Measurements from ENCODE around the gene CCT7.

CCT7 gene

DNA sequence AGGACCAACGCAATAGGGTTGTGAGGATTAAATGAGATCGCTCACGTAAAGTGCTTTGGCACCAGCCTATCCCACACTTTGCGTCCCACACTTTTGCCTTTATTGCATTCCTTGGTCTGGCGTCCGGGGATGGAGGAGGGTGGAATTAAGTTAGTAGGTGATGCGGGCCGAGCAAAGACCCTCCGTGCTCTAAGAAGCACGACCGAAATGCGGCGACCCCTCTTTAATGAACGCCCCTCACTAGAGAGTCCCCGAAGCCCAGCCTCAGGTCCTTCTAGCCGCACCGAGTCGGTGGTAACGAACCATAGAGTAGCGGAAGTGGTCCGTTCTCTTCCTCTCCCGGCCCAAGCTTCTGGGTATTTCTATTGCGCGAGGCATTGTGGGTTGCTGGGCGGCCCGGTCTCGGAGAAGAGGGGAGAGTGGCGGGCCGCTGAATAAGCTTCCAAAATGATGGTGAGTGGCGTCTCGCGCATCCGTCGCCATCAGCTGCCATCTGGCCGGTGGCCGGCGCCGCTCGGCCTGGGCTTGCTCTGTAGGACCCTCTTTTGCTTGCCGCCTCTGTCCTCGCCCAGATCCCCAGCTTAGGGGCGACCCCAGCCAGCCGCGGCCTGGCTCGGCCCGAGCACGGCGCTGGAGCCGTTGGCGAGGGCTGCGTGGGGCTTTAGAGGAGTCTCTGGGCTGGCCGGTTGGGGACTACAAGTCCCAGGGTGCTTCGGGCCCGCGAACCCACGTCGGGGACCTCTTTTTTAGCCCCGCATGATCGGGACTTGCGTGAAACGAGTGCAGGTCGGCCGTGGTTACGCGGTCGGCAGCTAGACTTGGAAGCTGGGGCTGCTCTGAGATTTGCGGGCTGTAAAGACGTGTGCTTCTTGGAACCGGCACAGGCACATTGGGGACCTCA is at the start of gene CCT7 (continued):
- TF ChIP-seq, protein P1, sequence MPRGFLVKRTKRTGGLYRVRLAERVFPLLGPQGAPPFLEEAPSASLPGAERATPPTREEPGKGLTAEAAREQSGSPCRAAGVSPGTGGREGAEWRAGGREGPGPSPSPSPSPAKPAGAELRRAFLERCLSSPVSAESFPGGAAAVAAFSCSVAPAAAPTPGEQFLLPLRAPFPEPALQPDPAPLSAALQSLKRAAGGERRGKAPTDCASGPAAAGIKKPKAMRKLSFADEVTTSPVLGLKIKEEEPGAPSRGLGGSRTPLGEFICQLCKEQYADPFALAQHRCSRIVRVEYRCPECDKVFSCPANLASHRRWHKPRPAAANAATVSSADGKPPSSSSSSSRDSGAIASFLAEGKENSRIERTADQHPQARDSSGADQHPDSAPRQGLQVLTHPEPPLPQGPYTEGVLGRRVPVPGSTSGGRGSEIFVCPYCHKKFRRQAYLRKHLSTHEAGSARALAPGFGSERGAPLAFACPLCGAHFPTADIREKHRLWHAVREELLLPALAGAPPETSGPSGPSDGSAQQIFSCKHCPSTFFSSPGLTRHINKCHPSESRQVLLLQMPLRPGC (tag by site-specific recombination; IDR thresholded peaks at IDR 0.05) = peak; percentile 25; the same call in 1 of the 2 replicates
- TF ChIP-seq ZNF394 (tag by site-specific recombination; IDR thresholded peaks at IDR 0.05; ENCODE audit: borderline replicate concordance) (peak; percentile 63), ZNF843 (tag by site-specific recombination; IDR thresholded peaks at IDR 0.05) (no peak), ZNF791 (tag by site-specific recombination; IDR thresholded peaks at IDR 0.05) (0 out of 2 replicates have a peak, but pooled peaks have one; percentile 8), ZNF658 (tag by site-specific recombination; IDR thresholded peaks at IDR 0.05) (no peak), ZNF138 (tag by site-specific recombination; IDR thresholded peaks at IDR 0.05; ENCODE audit: borderline replicate concordance) (no peak), ZNF10 (tag by site-specific recombination; IDR thresholded peaks at IDR 0.05) (no peak; the same call in 1 of the 2 replicates), ZNF514 (tag by site-specific recombination; IDR thresholded peaks at IDR 0.05) (no peak), GLIS1 (tag by site-specific recombination; IDR thresholded peaks at IDR 0.05) (no peak), GLIS2 (tag by site-specific recombination; IDR thresholded peaks at IDR 0.05) (no peak), KLF16 (tag by site-specific recombination; IDR thresholded peaks at IDR 0.05) (peak; percentile 85), ZNF311 (tag by site-specific recombination; IDR thresholded peaks at IDR 0.05; ENCODE audit: borderline replicate concordance) (no peak), REPIN1 (tag by site-specific recombination; IDR thresholded peaks at IDR 0.05; ENCODE audit: low read depth) (0 out of 2 replicates have a peak, but pooled peaks have one; percentile 24), SP3 (tag by site-specific recombination; IDR thresholded peaks at IDR 0.05) (peak; percentile 64), ZNF76 (tag by site-specific recombination; IDR thresholded peaks at IDR 0.05; ENCODE audit: borderline replicate concordance, low read depth) (peak; percentile 95), GFI1B (tag by site-specific recombination; IDR thresholded peaks at IDR 0.05) (no peak), WT1 (tag by site-specific recombination; IDR thresholded peaks at IDR 0.05) (0 out of 2 replicates have a peak, but pooled peaks have one; percentile 32), FEZF1 (tag by site-specific recombination; IDR thresholded peaks at IDR 0.05) (no peak), ZNF324 (tag by site-specific recombination; IDR thresholded peaks at IDR 0.05) (0 out of 2 replicates have a peak, but pooled peaks have one; percentile 29), ZBTB20 (tag by site-specific recombination; IDR thresholded peaks at IDR 0.05) (no peak), ZNF211 (tag by site-specific recombination; IDR thresholded peaks at IDR 0.05; ENCODE audit: low read depth) (no peak), ZNF629 (tag by site-specific recombination; IDR thresholded peaks at IDR 0.05) (peak; percentile 48; the same call in 1 of the 2 replicates)
- TF ChIP-seq, protein P2, sequence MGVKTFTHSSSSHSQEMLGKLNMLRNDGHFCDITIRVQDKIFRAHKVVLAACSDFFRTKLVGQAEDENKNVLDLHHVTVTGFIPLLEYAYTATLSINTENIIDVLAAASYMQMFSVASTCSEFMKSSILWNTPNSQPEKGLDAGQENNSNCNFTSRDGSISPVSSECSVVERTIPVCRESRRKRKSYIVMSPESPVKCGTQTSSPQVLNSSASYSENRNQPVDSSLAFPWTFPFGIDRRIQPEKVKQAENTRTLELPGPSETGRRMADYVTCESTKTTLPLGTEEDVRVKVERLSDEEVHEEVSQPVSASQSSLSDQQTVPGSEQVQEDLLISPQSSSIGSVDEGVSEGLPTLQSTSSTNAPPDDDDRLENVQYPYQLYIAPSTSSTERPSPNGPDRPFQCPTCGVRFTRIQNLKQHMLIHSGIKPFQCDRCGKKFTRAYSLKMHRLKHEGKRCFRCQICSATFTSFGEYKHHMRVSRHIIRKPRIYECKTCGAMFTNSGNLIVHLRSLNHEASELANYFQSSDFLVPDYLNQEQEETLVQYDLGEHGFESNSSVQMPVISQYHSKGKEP (tag by site-specific recombination; IDR thresholded peaks at IDR 0.05) = 0 out of 2 replicates have a peak, but pooled peaks have one; percentile 21
- TF ChIP-seq, protein P3, sequence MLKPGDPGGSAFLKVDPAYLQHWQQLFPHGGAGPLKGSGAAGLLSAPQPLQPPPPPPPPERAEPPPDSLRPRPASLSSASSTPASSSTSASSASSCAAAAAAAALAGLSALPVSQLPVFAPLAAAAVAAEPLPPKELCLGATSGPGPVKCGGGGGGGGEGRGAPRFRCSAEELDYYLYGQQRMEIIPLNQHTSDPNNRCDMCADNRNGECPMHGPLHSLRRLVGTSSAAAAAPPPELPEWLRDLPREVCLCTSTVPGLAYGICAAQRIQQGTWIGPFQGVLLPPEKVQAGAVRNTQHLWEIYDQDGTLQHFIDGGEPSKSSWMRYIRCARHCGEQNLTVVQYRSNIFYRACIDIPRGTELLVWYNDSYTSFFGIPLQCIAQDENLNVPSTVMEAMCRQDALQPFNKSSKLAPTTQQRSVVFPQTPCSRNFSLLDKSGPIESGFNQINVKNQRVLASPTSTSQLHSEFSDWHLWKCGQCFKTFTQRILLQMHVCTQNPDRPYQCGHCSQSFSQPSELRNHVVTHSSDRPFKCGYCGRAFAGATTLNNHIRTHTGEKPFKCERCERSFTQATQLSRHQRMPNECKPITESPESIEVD (tag by site-specific recombination; IDR thresholded peaks at IDR 0.05) = no peak
- TF ChIP-seq, protein P4, sequence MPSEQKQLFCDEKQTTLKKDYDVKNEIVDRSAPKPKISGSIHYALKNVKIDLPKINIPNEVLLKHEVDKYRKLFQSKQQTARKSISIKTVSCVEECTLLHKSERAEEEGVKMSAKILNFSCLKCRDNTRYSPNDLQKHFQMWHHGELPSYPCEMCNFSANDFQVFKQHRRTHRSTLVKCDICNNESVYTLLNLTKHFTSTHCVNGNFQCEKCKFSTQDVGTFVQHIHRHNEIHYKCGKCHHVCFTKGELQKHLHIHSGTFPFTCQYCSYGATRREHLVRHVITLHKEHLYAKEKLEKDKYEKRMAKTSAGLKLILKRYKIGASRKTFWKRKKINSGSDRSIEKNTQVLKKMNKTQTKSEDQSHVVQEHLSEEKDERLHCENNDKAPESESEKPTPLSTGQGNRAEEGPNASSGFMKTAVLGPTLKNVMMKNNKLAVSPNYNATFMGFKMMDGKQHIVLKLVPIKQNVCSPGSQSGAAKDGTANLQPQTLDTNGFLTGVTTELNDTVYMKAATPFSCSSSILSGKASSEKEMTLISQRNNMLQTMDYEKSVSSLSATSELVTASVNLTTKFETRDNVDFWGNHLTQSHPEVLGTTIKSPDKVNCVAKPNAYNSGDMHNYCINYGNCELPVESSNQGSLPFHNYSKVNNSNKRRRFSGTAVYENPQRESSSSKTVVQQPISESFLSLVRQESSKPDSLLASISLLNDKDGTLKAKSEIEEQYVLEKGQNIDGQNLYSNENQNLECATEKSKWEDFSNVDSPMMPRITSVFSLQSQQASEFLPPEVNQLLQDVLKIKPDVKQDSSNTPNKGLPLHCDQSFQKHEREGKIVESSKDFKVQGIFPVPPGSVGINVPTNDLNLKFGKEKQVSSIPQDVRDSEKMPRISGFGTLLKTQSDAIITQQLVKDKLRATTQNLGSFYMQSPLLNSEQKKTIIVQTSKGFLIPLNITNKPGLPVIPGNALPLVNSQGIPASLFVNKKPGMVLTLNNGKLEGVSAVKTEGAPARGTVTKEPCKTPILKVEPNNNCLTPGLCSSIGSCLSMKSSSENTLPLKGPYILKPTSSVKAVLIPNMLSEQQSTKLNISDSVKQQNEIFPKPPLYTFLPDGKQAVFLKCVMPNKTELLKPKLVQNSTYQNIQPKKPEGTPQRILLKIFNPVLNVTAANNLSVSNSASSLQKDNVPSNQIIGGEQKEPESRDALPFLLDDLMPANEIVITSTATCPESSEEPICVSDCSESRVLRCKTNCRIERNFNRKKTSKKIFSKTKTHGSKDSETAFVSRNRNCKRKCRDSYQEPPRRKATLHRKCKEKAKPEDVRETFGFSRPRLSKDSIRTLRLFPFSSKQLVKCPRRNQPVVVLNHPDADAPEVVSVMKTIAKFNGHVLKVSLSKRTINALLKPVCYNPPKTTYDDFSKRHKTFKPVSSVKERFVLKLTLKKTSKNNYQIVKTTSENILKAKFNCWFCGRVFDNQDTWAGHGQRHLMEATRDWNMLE (tag by site-specific recombination; conservative IDR thresholded peaks at IDR 0.05; ENCODE audit: low read depth) = peak; percentile 64; the same call in 1 of the 2 replicates
- TF ChIP-seq, protein P5, sequence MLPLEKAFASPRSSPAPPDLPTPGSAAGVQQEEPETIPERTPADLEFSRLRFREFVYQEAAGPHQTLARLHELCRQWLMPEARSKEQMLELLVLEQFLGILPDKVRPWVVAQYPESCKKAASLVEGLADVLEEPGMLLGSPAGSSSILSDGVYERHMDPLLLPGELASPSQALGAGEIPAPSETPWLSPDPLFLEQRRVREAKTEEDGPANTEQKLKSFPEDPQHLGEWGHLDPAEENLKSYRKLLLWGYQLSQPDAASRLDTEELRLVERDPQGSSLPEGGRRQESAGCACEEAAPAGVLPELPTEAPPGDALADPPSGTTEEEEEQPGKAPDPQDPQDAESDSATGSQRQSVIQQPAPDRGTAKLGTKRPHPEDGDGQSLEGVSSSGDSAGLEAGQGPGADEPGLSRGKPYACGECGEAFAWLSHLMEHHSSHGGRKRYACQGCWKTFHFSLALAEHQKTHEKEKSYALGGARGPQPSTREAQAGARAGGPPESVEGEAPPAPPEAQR (tag by site-specific recombination; IDR thresholded peaks at IDR 0.05) = no peak

Data from HEK293 (cell line).